Measurements from ENCODE around the gene ZNF398. TPM values are rescaled to one million over a fixed set of nuclear protein-coding genes. Genes with fewer than 3 reads are reported as not detected.

Gene ZNF398
- total and polyA plus RNA-seq, 9 of the 15 experiments (the other 6 are each of a cell fraction or from before 2014, with no cell fraction given) = 4.0 to 18.6 (median 10.4) TPM

DNA sequence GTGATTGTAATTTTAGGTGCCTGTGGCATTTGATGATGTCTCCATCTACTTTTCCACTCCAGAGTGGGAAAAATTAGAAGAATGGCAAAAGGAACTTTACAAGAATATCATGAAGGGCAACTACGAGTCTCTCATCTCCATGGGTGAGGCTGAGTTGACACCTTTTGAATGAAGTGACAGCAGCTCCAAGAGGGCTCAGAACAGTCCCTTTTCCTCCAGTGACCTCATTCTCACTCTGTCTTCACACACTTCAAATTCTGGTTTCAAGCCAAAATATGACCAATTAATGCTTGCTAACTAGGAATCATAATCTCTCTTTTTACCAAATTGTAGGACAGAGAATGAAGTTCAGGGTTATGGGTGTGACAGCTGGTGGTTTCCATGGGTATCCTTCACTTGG is 18.9 kb downstream of the ZNF398 start:
- Histone ChIP-seq H3K9me1 (ENCODE audit: control insufficient read depth, insufficient read depth, low read length) (no peaks in the 10 kb centered on the region), H3K9ac (ENCODE audit: insufficient read depth in 1 of 2, low read depth in 2 of 2, low read length in 2 of 2) (no peak overlapping the region), H3K27me3 (ENCODE audit: control insufficient read depth in 2 of 2, insufficient read depth in 2 of 2, low read length in 2 of 2) (no peaks in the 10 kb centered on the region), H3K9me3 (replicated peaks; ENCODE audit: control insufficient read depth, insufficient read depth, low read depth, low read length) (no peaks in the 10 kb centered on the region), H4K20me1 (replicated peaks; ENCODE audit: control insufficient read depth, insufficient read depth, low read length) (no peaks in the 10 kb centered on the region), H3K4me1 (replicated peaks in 1 of 2; ENCODE audit: control insufficient read depth in 2 of 2, insufficient read depth in 2 of 2, low read length in 2 of 2) (no peaks in the 10 kb centered on the region), H3K36me3 (ENCODE audit: control insufficient read depth, insufficient read depth, low read length) (peaks cover 72% of the 10 kb centered on the region), H3K27ac (ENCODE audit: extremely low read depth, low read depth, low read length) (no peak overlapping the region), H3K79me2 (ENCODE audit: control insufficient read depth, insufficient read depth, low read length) (no peaks in the 10 kb centered on the region), H3K4me2 (ENCODE audit: insufficient read depth, low read length) (no peak overlapping the region), H3K4me3 (no peak overlapping the region), H2AFZ (ENCODE audit: low read depth, low read length) (no peak overlapping the region)
- no peak for DNase-seq (ENCODE audit: extremely low read depth in 1 of 4, low spot score in 3 of 4)
- ATAC-seq = peak; percentile 29; the same call in 2 of the 3 replicates
- intact Hi-C loops (cut with micrococcal nuclease) = no loop called here
- 76% methylated on average over 1 of the region's 1 CpG for WGBS (ENCODE audit: insufficient coverage, low coverage, missing lambda C conversion rate)
- FAIRE-seq = no peak
- no TSS peak for BruUV-seq (replicated peaks)
- POLR2A ChIA-PET = interaction anchor here (0.6 to 2.2 kb wide), 5 partner anchors 11 to 41 kb away, joined by 3 to 8 read pairs (median 3); no protein-coding TSS in a partner anchor
- in situ Hi-C loops (cut with MboI) = no loop called here
- CTCF ChIA-PET (ENCODE audit: low intra/inter-chr PET ratio) = no interaction called here
- TF ChIP-seq SMARCA4 (IDR thresholded peaks at IDR 0.05) = no peak
- no peak for TF ChIP-seq KDM4B (IDR thresholded peaks at IDR 0.05; ENCODE audit: borderline replicate concordance in 2 of 2, low read depth in 1 of 2)
- TF ChIP-seq TAF15 (IDR thresholded peaks at IDR 0.05; ENCODE audit: low read depth, low read length) = no peak
- TF ChIP-seq, protein P1, sequence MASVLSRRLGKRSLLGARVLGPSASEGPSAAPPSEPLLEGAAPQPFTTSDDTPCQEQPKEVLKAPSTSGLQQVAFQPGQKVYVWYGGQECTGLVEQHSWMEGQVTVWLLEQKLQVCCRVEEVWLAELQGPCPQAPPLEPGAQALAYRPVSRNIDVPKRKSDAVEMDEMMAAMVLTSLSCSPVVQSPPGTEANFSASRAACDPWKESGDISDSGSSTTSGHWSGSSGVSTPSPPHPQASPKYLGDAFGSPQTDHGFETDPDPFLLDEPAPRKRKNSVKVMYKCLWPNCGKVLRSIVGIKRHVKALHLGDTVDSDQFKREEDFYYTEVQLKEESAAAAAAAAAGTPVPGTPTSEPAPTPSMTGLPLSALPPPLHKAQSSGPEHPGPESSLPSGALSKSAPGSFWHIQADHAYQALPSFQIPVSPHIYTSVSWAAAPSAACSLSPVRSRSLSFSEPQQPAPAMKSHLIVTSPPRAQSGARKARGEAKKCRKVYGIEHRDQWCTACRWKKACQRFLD (CRISPR knock-in tag; IDR thresholded peaks at IDR 0.05) = no peak
- TF ChIP-seq POLR2AphosphoS2 (IDR thresholded peaks at IDR 0.05; ENCODE audit: low read length) = no peak
- TF ChIP-seq DPF2 (IDR thresholded peaks at IDR 0.05) = no peak
- TF ChIP-seq ELF1 (tag; IDR thresholded peaks at IDR 0.05) = no peak
- TF ChIP-seq, protein P2, sequence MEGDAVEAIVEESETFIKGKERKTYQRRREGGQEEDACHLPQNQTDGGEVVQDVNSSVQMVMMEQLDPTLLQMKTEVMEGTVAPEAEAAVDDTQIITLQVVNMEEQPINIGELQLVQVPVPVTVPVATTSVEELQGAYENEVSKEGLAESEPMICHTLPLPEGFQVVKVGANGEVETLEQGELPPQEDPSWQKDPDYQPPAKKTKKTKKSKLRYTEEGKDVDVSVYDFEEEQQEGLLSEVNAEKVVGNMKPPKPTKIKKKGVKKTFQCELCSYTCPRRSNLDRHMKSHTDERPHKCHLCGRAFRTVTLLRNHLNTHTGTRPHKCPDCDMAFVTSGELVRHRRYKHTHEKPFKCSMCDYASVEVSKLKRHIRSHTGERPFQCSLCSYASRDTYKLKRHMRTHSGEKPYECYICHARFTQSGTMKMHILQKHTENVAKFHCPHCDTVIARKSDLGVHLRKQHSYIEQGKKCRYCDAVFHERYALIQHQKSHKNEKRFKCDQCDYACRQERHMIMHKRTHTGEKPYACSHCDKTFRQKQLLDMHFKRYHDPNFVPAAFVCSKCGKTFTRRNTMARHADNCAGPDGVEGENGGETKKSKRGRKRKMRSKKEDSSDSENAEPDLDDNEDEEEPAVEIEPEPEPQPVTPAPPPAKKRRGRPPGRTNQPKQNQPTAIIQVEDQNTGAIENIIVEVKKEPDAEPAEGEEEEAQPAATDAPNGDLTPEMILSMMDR (IDR thresholded peaks at IDR 0.05 in 2 of 3, conservative IDR thresholded peaks at IDR 0.05 in 1 of 3; ENCODE audit: insufficient read depth in 2 of 3, low read depth in 1 of 3, low read length in 3 of 3) = no peak
- no peak for TF ChIP-seq ZNF217 (CRISPR knock-in tag; IDR thresholded peaks at IDR 0.05)
- no peak for TF ChIP-seq ZNF140 (CRISPR knock-in tag; IDR thresholded peaks at IDR 0.05)
- TF ChIP-seq, protein P3, sequence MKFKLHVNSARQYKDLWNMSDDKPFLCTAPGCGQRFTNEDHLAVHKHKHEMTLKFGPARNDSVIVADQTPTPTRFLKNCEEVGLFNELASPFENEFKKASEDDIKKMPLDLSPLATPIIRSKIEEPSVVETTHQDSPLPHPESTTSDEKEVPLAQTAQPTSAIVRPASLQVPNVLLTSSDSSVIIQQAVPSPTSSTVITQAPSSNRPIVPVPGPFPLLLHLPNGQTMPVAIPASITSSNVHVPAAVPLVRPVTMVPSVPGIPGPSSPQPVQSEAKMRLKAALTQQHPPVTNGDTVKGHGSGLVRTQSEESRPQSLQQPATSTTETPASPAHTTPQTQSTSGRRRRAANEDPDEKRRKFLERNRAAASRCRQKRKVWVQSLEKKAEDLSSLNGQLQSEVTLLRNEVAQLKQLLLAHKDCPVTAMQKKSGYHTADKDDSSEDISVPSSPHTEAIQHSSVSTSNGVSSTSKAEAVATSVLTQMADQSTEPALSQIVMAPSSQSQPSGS (CRISPR knock-in tag; IDR thresholded peaks at IDR 0.05) = no peak
- TF ChIP-seq, protein P4, sequence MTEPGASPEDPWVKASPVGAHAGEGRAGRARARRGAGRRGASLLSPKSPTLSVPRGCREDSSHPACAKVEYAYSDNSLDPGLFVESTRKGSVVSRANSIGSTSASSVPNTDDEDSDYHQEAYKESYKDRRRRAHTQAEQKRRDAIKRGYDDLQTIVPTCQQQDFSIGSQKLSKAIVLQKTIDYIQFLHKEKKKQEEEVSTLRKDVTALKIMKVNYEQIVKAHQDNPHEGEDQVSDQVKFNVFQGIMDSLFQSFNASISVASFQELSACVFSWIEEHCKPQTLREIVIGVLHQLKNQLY (CRISPR knock-in tag; conservative IDR thresholded peaks at IDR 0.05) = no peak
- no peak for TF ChIP-seq SPI1 (IDR thresholded peaks at IDR 0.05; ENCODE audit: borderline replicate concordance, low read depth, low read length)
- no peak for TF ChIP-seq ZNF316 (IDR thresholded peaks at IDR 0.05)

Measured in K562 (cell line).